K562 (cell line): ENCODE measurements around the gene KRTAP9-7. TPM values are rescaled to one million over a fixed set of nuclear protein-coding genes. Genes with fewer than 3 reads are reported as not detected.
A peak's percentile ranks its signal among the peaks of the same experiment; 100 is the strongest.

Experiments
- ATAC-seq: fragments of 200-7000 bp; cut with Tn5 transposase; 3 replicates; pipeline ENCODE4 v1.9.1; 2020; ENCODE audit warnings: moderate library complexity
- BruUV-seq: library from RNA; stranded (reverse); fragments of 400-500 nt; replicated peaks from 2 replicates; lab custom pipeline; 2021; lab: Mats Ljungman, UMichigan
- CTCF ChIA-PET: fragments of 300-600 bp; formaldehyde crosslinking; extraction: SDS; loops from one replicate; lab custom pipeline; 2021; ENCODE audit warnings: low intra/inter-chr PET ratio; lab: Yijun Ruan, JAX
- POLR2A ChIA-PET: fragments of 300-600, 350-650 bp; sonication (Branson Sonifier 250); formaldehyde crosslinking; extraction: SDS; loops from one replicate; lab custom pipeline; 2021; ENCODE audit warnings: antibody characterized with exemption, inconsistent platforms; lab: Yijun Ruan, JAX
- DNase-seq, 4 experiments: peaks; one replicate each; pipeline versions ENCODE4 v3.0.0 to v3.0.0-alpha.2; 2011 to 2018; ENCODE audit warnings: low spot score in 3 of 4, mixed read lengths in 3 of 4; ENCODE audit errors: extremely low read depth in 1 of 4
- FAIRE-seq: peaks from 2 replicates; lab custom pipeline; 2011; peaks lifted over from hg19 to GRCh38; lab: Jason Lieb, UNC
- H2AFZ ChIP-seq: 2 replicates; pipeline ENCODE4 v1.6.0; 2011; ENCODE audit warnings: low read depth, low read length, control low read depth, inconsistent platforms
- H3K27ac ChIP-seq: fragments of 200-600 bp; 3 replicates; pipeline ENCODE4 v1.8.0; 2011; ENCODE audit warnings: low read depth, mild to moderate bottlenecking, control low read depth, inconsistent platforms, low read length, moderate library complexity, mixed read lengths; ENCODE audit errors: extremely low read depth
- H3K27me3 ChIP-seq, 2 experiments: fragments of 300-600 bp in 1 of 2; 2 replicates in 1 of 2; 3 replicates in 1 of 2; pipeline versions ENCODE4 v1.6.0 to v1.8.0; 2011; ENCODE audit warnings: inconsistent platforms in 2 of 2, low read length in 2 of 2, mild to moderate bottlenecking in 1 of 2, mixed read lengths in 1 of 2, moderate library complexity in 1 of 2; ENCODE audit not compliant: control insufficient read depth in 2 of 2, insufficient read depth in 2 of 2
- H3K36me3 ChIP-seq: fragments of 300-600 bp; 3 replicates; pipeline ENCODE4 v1.8.0; 2011; ENCODE audit warnings: mild to moderate bottlenecking, low read length, inconsistent platforms; ENCODE audit not compliant: control insufficient read depth, insufficient read depth
- H3K4me1 ChIP-seq, 2 experiments: fragments of 200-600 bp in 1 of 2; replicated peaks in 1 of 2; 2 replicates in 1 of 2; 3 replicates in 1 of 2; pipeline versions ENCODE4 v1.5.1 to v1.8.0; 2011; ENCODE audit warnings: inconsistent platforms in 2 of 2, low read length in 2 of 2, mild to moderate bottlenecking in 1 of 2, mixed read lengths in 1 of 2, moderate library complexity in 1 of 2; ENCODE audit not compliant: control insufficient read depth in 2 of 2, insufficient read depth in 2 of 2
- H3K4me2 ChIP-seq: 2 replicates; pipeline ENCODE4 v1.6.1; 2011; ENCODE audit warnings: low read length, control low read depth, inconsistent platforms, mixed read lengths; ENCODE audit not compliant: insufficient read depth
- H3K4me3 ChIP-seq: fragments of 200-600 bp; sonication (generic), shearing (Covaris generic); 2 replicates; pipeline ENCODE4 v1.5.1; 2016; ENCODE audit warnings: control low read depth, inconsistent platforms
- H3K79me2 ChIP-seq: fragments of 200-600 bp; 3 replicates; pipeline ENCODE4 v1.8.0; 2011; ENCODE audit warnings: low read length, inconsistent platforms; ENCODE audit not compliant: control insufficient read depth, insufficient read depth
- H3K9ac ChIP-seq, 2 experiments: 2 replicates each; pipeline versions ENCODE4 v1.6.0 to v1.6.1; 2011; ENCODE audit warnings: low read depth in 2 of 2, low read length in 2 of 2, control low read depth in 1 of 2, inconsistent platforms in 1 of 2, mild to moderate bottlenecking in 1 of 2, mixed read lengths in 1 of 2; ENCODE audit not compliant: insufficient read depth in 1 of 2
- H3K9me1 ChIP-seq: one replicate; pipeline ENCODE4 v1.6.0; 2011; ENCODE audit warnings: inconsistent platforms, mild to moderate bottlenecking, low read length, moderate library complexity; ENCODE audit not compliant: control insufficient read depth, insufficient read depth
- H3K9me3 ChIP-seq: replicated peaks from 2 replicates; pipeline ENCODE4 v1.5.1; 2011; ENCODE audit warnings: low read depth, low read length, inconsistent platforms; ENCODE audit not compliant: control insufficient read depth, insufficient read depth
- H4K20me1 ChIP-seq: replicated peaks from 2 replicates; pipeline ENCODE4 v1.6.1; 2011; ENCODE audit warnings: low read length, inconsistent platforms, mixed read lengths; ENCODE audit not compliant: control insufficient read depth, insufficient read depth
- CAMTA2 ChIP-seq: fragments of 250-450 bp; sonication (Bioruptor Pico); conservative IDR thresholded peaks from 2 replicates; pipeline ENCODE4 v1.5.1; 2022
- CXXC5 ChIP-seq: fragments of 250-450 bp; sonication (Bioruptor Pico); IDR thresholded peaks from 2 replicates; pipeline ENCODE4 v1.8.0; 2022; ENCODE audit warnings: inconsistent platforms, mild to moderate bottlenecking, moderate library complexity
- KLF16 ChIP-seq: IDR thresholded peaks from 2 replicates; pipeline ENCODE4 v1.6.1; 2016; ENCODE audit warnings: antibody characterized with exemption
- MED1 ChIP-seq: sonication (generic); formaldehyde crosslinking; IDR thresholded peaks from 2 replicates; pipeline ENCODE4 v1.8.1; 2023; ENCODE audit warnings: missing genetic modification reagents, borderline replicate concordance
- NRF1 ChIP-seq, 2 experiments: fragments of 450-650 bp; IDR thresholded peaks in 1 of 2; conservative IDR thresholded peaks in 1 of 2; 2 replicates each; pipeline ENCODE4 v1.6.1; 2014; ENCODE audit warnings: mild to moderate bottlenecking in 2 of 2
- PCBP2 ChIP-seq: fragments of 200-400 bp; formaldehyde crosslinking; IDR thresholded peaks from 2 replicates; pipeline ENCODE4 v1.6.1; 2018; ENCODE audit warnings: low read length, low read depth, mild to moderate bottlenecking, moderate library complexity; ENCODE audit not compliant: poor library complexity, severe bottlenecking
- PREB ChIP-seq: sonication (generic); formaldehyde crosslinking; IDR thresholded peaks from 2 replicates; pipeline ENCODE4 v1.8.1; 2023; ENCODE audit warnings: mild to moderate bottlenecking, missing genetic modification reagents
- SP2 ChIP-seq: IDR thresholded peaks from 2 replicates; pipeline ENCODE4 v1.6.1; 2011; ENCODE audit warnings: mild to moderate bottlenecking, low read depth, low read length, moderate library complexity; ENCODE audit not compliant: poor library complexity, severe bottlenecking; ENCODE audit errors: extremely low read depth
- STAT6 ChIP-seq: sonication (generic); formaldehyde crosslinking; IDR thresholded peaks from 2 replicates; pipeline ENCODE4 v1.8.1; 2023; ENCODE audit warnings: mild to moderate bottlenecking, missing genetic modification reagents
- THRB ChIP-seq: fragments of 450-650 bp; formaldehyde crosslinking; conservative IDR thresholded peaks from 2 replicates; pipeline ENCODE4 v1.4.0; 2022; ENCODE audit warnings: mild to moderate bottlenecking, missing genetic modification characterization
- ZFP1 ChIP-seq: fragments of 450-650 bp; formaldehyde crosslinking; IDR thresholded peaks from 2 replicates; pipeline ENCODE4 v1.4.0; 2020; ENCODE audit warnings: mild to moderate bottlenecking, mixed read lengths
- ZNF449 ChIP-seq: fragments of 250-450 bp; sonication (Bioruptor Pico); IDR thresholded peaks from 2 replicates; pipeline ENCODE4 v1.8.0; 2022; ENCODE audit warnings: moderate library complexity, mild to moderate bottlenecking, inconsistent platforms
- WGBS: fragments of 100-300 bp; shearing (Covaris generic); methylation state at CpG from one replicate; pipeline ENCODE4 v1.1.6; 2016; ENCODE audit warnings: low coverage, mixed read lengths; ENCODE audit not compliant: insufficient coverage; ENCODE audit errors: missing lambda C conversion rate; 5-methylcytosine and 5-hydroxymethylcytosine counted together
- in situ Hi-C: fragments of 300-500 bp; cut with MboI; formaldehyde crosslinking; loops from 4 replicates; pipeline ENCODE4 v1.15.0; 2018; ENCODE audit warnings: inconsistent platforms, mixed read lengths
- intact Hi-C: fragments of 100-400 bp; cut with micrococcal nuclease; formaldehyde crosslinking; loops from 2 replicates; pipeline ENCODE4 v1.14.2; 2022
- polyA plus RNA-seq, 8 experiments: library from polyadenylated mRNA; depleted of rRNA in 4 of 8; stranded (reverse) in 5 of 8; unstranded in 3 of 8; fragments of >200 nt; fragmentation: Nextera tagmentation in 2 of 8; fragmentation: Illumina TruSeq in 1 of 8; extraction: Ambion mirVana in 2 of 8; extraction: Trizol in 1 of 8; gene quantifications; 2 replicates each; pipeline versions ENCODE4 v1.2.1 to v1.2.3, GENCODE V29; 2011 to 2014; ENCODE audit warnings: inconsistent platforms in 1 of 8, missing spikeins in 1 of 8
- total RNA-seq, 7 experiments: library from RNA; depleted of rRNA in 6 of 7; stranded (reverse); fragments of >200 nt in 6 of 7; fragmentation: Illumina TruSeq in 2 of 7; extraction: Trizol in 2 of 7; gene quantifications; 2 replicates each; pipeline versions ENCODE4 v1.2.1 to v1.2.3, GENCODE V29; 2011 to 2021; ENCODE audit warnings: low replicate concordance in 1 of 7

The KRTAP9-7 gene
- total and polyA plus RNA-seq, 9 of the 15 experiments (the other 6 are each of a cell fraction or from before 2014, with no cell fraction given): not detected

GRCh38 chr17:41278176-41278955 is 2.9 kb downstream of the KRTAP9-7 start:
- Histone ChIP-seq H3K9ac (no peak overlapping the region), H2AFZ (no peak overlapping the region), H3K4me2 (no peak overlapping the region), H3K27me3 (no peaks in the 10 kb centered on the region; a peak in 1 of 5 replicates), H3K36me3 (no peaks in the 10 kb centered on the region), H3K9me3 (no peaks in the 10 kb centered on the region), H3K79me2 (no peaks in the 10 kb centered on the region), H3K9me1 (no peaks in the 10 kb centered on the region), H4K20me1 (no peaks in the 10 kb centered on the region), H3K4me1 (no peaks in the 10 kb centered on the region), H3K4me3 (no peak overlapping the region), H3K27ac (no peak overlapping the region)
- intact Hi-C loops (no loop called here), in situ Hi-C loops (no loop called here)
- FAIRE-seq (no peak), DNase-seq (peak in 3 of 4 experiments; percentile 0 to 1 (median 0)), ATAC-seq (no peak)
- BruUV-seq: no TSS peak
- TF ChIP-seq SP2 (no peak), MED1 (CRISPR knock-in tag) (no peak), NRF1 (conservative IDR thresholded peaks at IDR 0.05 in 1 of 2, IDR thresholded peaks at IDR 0.05 in 1 of 2) (no peak), CAMTA2 (CRISPR knock-in tag) (no peak), THRB (CRISPR knock-in tag) (no peak), ZNF449 (CRISPR knock-in tag) (no peak), KLF16 (no peak), ZFP1 (CRISPR knock-in tag) (no peak), CXXC5 (no peak), PREB (CRISPR knock-in tag) (no peak), PCBP2 (no peak), STAT6 (CRISPR knock-in tag) (no peak)
- CTCF ChIA-PET: no interaction called here
- 0% methylated on average over 3 of the region's 3 CpGs for WGBS
- POLR2A ChIA-PET: no interaction called here
